ENCODE data around the gene EXTL2. TPM values are rescaled to one million over a fixed set of nuclear protein-coding genes. Genes with fewer than 3 reads are reported as not detected.
"Not testable (repeated sequence)": the region's sequence is repeated elsewhere in the genome, so short reads cannot be mapped to it uniquely, and the experiment has no call there.

EXTL2 gene
- total RNA-seq, 1 experiment from 2014 or later = 7.2 TPM

DNA sequence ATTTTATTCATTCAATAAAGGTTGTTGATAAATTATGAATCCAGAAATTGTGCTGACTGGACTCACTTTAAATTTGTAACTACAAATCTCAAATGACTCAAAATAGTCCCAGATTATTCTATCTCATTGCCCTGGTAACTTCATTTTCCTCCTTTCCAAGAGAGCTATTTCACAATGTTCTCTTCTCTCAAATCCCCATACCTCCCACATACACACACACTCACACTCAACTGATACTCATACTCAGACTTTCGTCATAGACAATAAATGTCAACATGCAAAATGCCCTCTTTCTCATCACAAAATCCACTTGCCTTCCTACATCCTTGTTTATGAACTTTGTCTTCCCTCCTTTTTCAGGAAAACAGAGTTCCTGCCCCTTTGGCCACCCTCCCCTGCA is 33.3 kb downstream of the EXTL2 start:
- TF ChIP-seq, protein P1, sequence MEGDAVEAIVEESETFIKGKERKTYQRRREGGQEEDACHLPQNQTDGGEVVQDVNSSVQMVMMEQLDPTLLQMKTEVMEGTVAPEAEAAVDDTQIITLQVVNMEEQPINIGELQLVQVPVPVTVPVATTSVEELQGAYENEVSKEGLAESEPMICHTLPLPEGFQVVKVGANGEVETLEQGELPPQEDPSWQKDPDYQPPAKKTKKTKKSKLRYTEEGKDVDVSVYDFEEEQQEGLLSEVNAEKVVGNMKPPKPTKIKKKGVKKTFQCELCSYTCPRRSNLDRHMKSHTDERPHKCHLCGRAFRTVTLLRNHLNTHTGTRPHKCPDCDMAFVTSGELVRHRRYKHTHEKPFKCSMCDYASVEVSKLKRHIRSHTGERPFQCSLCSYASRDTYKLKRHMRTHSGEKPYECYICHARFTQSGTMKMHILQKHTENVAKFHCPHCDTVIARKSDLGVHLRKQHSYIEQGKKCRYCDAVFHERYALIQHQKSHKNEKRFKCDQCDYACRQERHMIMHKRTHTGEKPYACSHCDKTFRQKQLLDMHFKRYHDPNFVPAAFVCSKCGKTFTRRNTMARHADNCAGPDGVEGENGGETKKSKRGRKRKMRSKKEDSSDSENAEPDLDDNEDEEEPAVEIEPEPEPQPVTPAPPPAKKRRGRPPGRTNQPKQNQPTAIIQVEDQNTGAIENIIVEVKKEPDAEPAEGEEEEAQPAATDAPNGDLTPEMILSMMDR (IDR thresholded peaks at IDR 0.05; ENCODE audit: insufficient read depth in 1 of 2, low read depth in 1 of 2, low read length in 1 of 2, severe bottlenecking in 1 of 2, unreplicated experiment in 1 of 2) = no peak
- no peak for DNase-seq
- H3K27ac Mint-ChIP-seq (ENCODE audit: unreplicated experiment) = no peak overlapping the region
- Histone ChIP-seq H3K4me3 (ENCODE audit: low read depth, low read length) (no peak overlapping the region), H3K4me1 (no peaks in the 10 kb centered on the region), H3K36me3 (ENCODE audit: control insufficient read depth, insufficient read depth, low read length) (no peaks in the 10 kb centered on the region), H3K27me3 (replicated peaks; ENCODE audit: control insufficient read depth, insufficient read depth, low read length) (no peaks in the 10 kb centered on the region), H3K9me3 (no peaks in the 10 kb centered on the region)
- H3K27me3 Mint-ChIP-seq (ENCODE audit: insufficient read depth, unreplicated experiment) = no peaks in the 10 kb centered on the region
- ChIA-PET CTCF (no interaction called here), POLR2A (no interaction called here)
- H3K9me3 Mint-ChIP-seq (ENCODE audit: unreplicated experiment) = no peaks in the 10 kb centered on the region
- no peak overlapping the region for H3K4me3 Mint-ChIP-seq (ENCODE audit: unreplicated experiment)
- H3K4me1 Mint-ChIP-seq (ENCODE audit: low read depth, unreplicated experiment) = no peaks in the 10 kb centered on the region
- intact Hi-C loops (cut with micrococcal nuclease; ENCODE audit: unreplicated experiment) = loop anchor here (10.0 kb wide), 1 partner anchor 317 kb away; no protein-coding TSS in a partner anchor
- no peaks in the 10 kb centered on the region for H3K36me3 Mint-ChIP-seq (ENCODE audit: insufficient read depth, unreplicated experiment)
- no TSS peak for BruUV-seq (replicated peaks)

DNA sequence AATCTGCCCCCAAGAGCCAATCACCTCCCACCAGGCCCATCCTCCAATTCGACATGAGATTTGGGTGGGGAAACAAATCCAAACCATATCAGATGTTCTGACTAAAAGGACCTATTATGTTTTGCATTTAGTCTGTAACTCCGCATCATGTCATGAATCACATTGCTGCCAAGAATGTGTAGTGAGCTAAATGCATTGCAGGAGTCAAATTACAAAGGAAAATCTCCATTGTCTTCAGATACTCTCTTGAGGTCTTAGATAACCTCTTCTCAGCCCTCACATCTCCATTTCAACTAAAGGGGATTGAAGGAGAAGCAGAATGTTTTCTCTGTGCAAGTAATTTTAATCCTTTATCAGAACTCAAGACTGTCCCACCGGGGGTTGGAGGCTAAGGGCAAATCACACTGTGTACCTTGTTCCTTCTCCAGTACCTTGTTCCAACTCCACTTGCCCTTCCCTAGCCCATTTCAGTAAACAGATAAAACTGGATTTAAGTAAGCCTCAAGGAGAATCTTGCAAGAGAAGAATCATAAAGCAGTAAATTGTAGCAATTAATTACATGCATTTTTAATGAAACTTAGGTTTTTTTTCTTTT is 34.1 kb downstream of the EXTL2 start:
- H3K27me3 ChIP-seq (replicated peaks; ENCODE audit: control insufficient read depth, insufficient read depth, low read length) = no peaks in the 10 kb centered on the region
- Mint-ChIP-seq H3K36me3 (ENCODE audit: insufficient read depth, unreplicated experiment) (no peaks in the 10 kb centered on the region), H3K4me3 (ENCODE audit: unreplicated experiment) (no peak overlapping the region), H3K4me1 (ENCODE audit: low read depth, unreplicated experiment) (no peaks in the 10 kb centered on the region), H3K27me3 (ENCODE audit: insufficient read depth, unreplicated experiment) (no peaks in the 10 kb centered on the region), H3K27ac (ENCODE audit: unreplicated experiment) (no peak overlapping the region), H3K9me3 (ENCODE audit: unreplicated experiment) (no peaks in the 10 kb centered on the region)
- no peak for DNase-seq
- no peaks in the 10 kb centered on the region for H3K4me1 ChIP-seq
- H3K4me3 ChIP-seq (ENCODE audit: low read depth, low read length) = no peak overlapping the region
- TF ChIP-seq, protein P1 (IDR thresholded peaks at IDR 0.05; ENCODE audit: insufficient read depth in 1 of 2, low read depth in 1 of 2, low read length in 1 of 2, severe bottlenecking in 1 of 2, unreplicated experiment in 1 of 2) = no peak
- intact Hi-C loops (cut with micrococcal nuclease; ENCODE audit: unreplicated experiment) = loop anchor here (10.0 kb wide), 1 partner anchor 316 kb away; no protein-coding TSS in a partner anchor
- no peaks in the 10 kb centered on the region for H3K9me3 ChIP-seq
- no peaks in the 10 kb centered on the region for H3K36me3 ChIP-seq (ENCODE audit: control insufficient read depth, insufficient read depth, low read length)
- BruUV-seq (replicated peaks) = no TSS peak
- ChIA-PET CTCF (no interaction called here), POLR2A (no interaction called here)

GRCh38 chr1:100855116-100855515 is 39.5 kb downstream of the EXTL2 start:
- BruUV-seq (replicated peaks); H3K4me1 Mint-ChIP-seq (ENCODE audit: low read depth, unreplicated experiment); H3K4me3 Mint-ChIP-seq (ENCODE audit: unreplicated experiment); H3K27me3 ChIP-seq (replicated peaks; ENCODE audit: control insufficient read depth, insufficient read depth, low read length); POLR2A ChIA-PET; intact Hi-C loops (cut with micrococcal nuclease; ENCODE audit: unreplicated experiment); H3K9me3 ChIP-seq; CTCF ChIA-PET; DNase-seq; H3K36me3 ChIP-seq (ENCODE audit: control insufficient read depth, insufficient read depth, low read length); H3K9me3 Mint-ChIP-seq (ENCODE audit: unreplicated experiment); H3K36me3 Mint-ChIP-seq (ENCODE audit: insufficient read depth, unreplicated experiment); H3K27me3 Mint-ChIP-seq (ENCODE audit: insufficient read depth, unreplicated experiment); H3K27ac Mint-ChIP-seq (ENCODE audit: unreplicated experiment); H3K4me3 ChIP-seq (ENCODE audit: low read depth, low read length); H3K4me1 ChIP-seq: not testable (repeated sequence)

DNA sequence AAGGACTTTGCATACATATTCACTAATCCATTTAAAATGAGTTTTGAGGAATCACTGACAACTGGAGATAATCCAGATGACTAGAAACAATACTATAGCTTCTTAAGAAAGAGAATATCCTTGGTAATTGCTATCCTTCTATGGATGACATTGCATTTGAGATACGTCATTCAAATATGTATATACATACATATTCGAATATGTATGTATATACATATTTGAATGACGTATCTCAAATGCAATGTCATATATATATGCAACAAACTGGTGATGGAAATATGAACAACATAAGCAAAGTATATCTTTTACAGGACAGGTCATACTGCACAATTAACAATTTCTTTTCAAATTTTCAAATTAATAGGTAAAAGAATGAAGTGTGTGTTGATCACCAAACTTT is 41.7 kb downstream of the EXTL2 start:
- Mint-ChIP-seq H3K27ac (ENCODE audit: unreplicated experiment) (no peak overlapping the region), H3K36me3 (ENCODE audit: insufficient read depth, unreplicated experiment) (no peaks in the 10 kb centered on the region), H3K9me3 (ENCODE audit: unreplicated experiment) (no peaks in the 10 kb centered on the region), H3K27me3 (ENCODE audit: insufficient read depth, unreplicated experiment) (no peaks in the 10 kb centered on the region), H3K4me3 (ENCODE audit: unreplicated experiment) (no peak overlapping the region), H3K4me1 (ENCODE audit: low read depth, unreplicated experiment) (no peaks in the 10 kb centered on the region)
- DNase-seq = no peak
- BruUV-seq (replicated peaks) = no TSS peak
- CTCF ChIA-PET = no interaction called here
- H3K4me1 ChIP-seq = no peaks in the 10 kb centered on the region
- TF ChIP-seq, protein P1 (IDR thresholded peaks at IDR 0.05; ENCODE audit: insufficient read depth in 1 of 2, low read depth in 1 of 2, low read length in 1 of 2, severe bottlenecking in 1 of 2, unreplicated experiment in 1 of 2) = no peak
- no peaks in the 10 kb centered on the region for H3K9me3 ChIP-seq
- no peak overlapping the region for H3K4me3 ChIP-seq (ENCODE audit: low read depth, low read length)
- POLR2A ChIA-PET = no interaction called here
- no peaks in the 10 kb centered on the region for H3K36me3 ChIP-seq (ENCODE audit: control insufficient read depth, insufficient read depth, low read length)
- H3K27me3 ChIP-seq (replicated peaks; ENCODE audit: control insufficient read depth, insufficient read depth, low read length) = no peaks in the 10 kb centered on the region
- intact Hi-C loops (cut with micrococcal nuclease; ENCODE audit: unreplicated experiment) = no loop called here
